BLaER1 treated with 17β-estradiol and CSF1 and Interleukin-3, amounts not matched to agents 10 nM and 100 nM (cell line): ENCODE data around the gene ERC2.

ENCODE experiments used
- H3K27ac ChIP-seq, 11 experiments: shearing (Covaris generic); formaldehyde crosslinking; 2 replicates each; pipeline ENCODE4 v1.8.1; 2022
- H3K27me3 ChIP-seq, 11 experiments: shearing (Covaris generic); formaldehyde crosslinking; 2 replicates each; pipeline ENCODE4 v1.8.1; 2022
- H3K36me3 ChIP-seq, 11 experiments: shearing (Covaris generic); formaldehyde crosslinking; 2 replicates each; pipeline ENCODE4 v1.8.1; 2022
- H3K4me1 ChIP-seq, 10 experiments: shearing (Covaris generic); formaldehyde crosslinking; 2 replicates each; pipeline ENCODE4 v1.8.1; 2022
- H3K4me2 ChIP-seq, 11 experiments: shearing (Covaris generic); formaldehyde crosslinking; 2 replicates each; pipeline ENCODE4 v1.8.1; 2022
- H3K4me3 ChIP-seq, 10 experiments: shearing (Covaris generic); formaldehyde crosslinking; 2 replicates each; pipeline ENCODE4 v1.8.1; 2022
- H3K9ac ChIP-seq, 11 experiments: shearing (Covaris generic); formaldehyde crosslinking; 2 replicates each; pipeline ENCODE4 v1.8.1; 2022
- H3K9me3 ChIP-seq, 11 experiments: shearing (Covaris generic); formaldehyde crosslinking; replicated peaks in 1 of 11; 2 replicates each; pipeline ENCODE4 v1.8.1; 2022
- H4K20me1 ChIP-seq, 11 experiments: shearing (Covaris generic); formaldehyde crosslinking; 2 replicates each; pipeline ENCODE4 v1.8.1; 2022
- Cebpa-rat ChIP-seq, 11 experiments: shearing (Covaris generic); IDR thresholded peaks; 2 replicates each; pipeline ENCODE4 v1.8.1; 2022

Gene ERC2

DNA sequence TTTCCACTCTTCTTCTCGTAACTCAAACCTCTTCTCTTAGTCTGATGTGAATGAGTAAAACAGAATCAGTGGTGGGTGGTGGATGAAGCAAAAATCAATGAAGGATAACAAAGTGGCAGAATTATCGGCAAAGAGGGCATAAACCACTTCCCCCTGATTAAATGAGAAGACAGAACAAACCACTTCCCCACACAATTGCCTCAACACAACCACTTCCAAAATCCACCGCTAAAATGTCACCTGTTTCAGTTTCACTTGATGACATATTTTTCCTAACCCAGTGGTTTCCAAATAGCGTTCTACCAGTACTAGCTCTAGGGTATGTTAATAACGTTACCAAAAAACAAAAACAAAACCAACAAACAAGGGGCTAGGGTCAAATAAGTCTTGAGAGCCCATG is 502.5 kb downstream of the ERC2 start:
- peak overlapping the region; percentile 28 to 81 (median 53); a peak in 21 of 22 replicates for H3K4me2 ChIP-seq
- H3K4me3 ChIP-seq, result no peak overlapping the region
- peaks cover 11 to 17% (median 15%) of the 10 kb centered on the region in 10 experiments for H3K4me1 ChIP-seq
- H3K27ac ChIP-seq, result no peak overlapping the region
- H4K20me1 ChIP-seq, result peaks cover 0 to 4% (median 0%) of the 10 kb centered on the region in 11 experiments; a peak in 1 of 22 replicates
- H3K9me3 ChIP-seq, result peaks cover 0 to 4% (median 0%) of the 10 kb centered on the region in 11 experiments; a peak in 1 of 22 replicates
- H3K9ac ChIP-seq, result no peak overlapping the region
- H3K36me3 ChIP-seq, result no peaks in the 10 kb centered on the region
- peaks cover 0 to 63% (median 19%) of the 10 kb centered on the region in 11 experiments; a peak in 13 of 22 replicates for H3K27me3 ChIP-seq
- peak in 2 of 11 experiments; percentile 57 to 62; a peak in 2 of 22 replicates for TF ChIP-seq Cebpa-rat (IDR thresholded peaks at IDR 0.05)

- no peak overlapping the region for H3K27ac ChIP-seq
Measured at GRCh38 chr3:55964491-55964985, 503.7 kb downstream of the ERC2 start.

GRCh38 chr3:55963601-55964000 is 504.7 kb downstream of the ERC2 start:
- Histone ChIP-seq H3K9me3 (peaks cover 0 to 4% (median 0%) of the 10 kb centered on the region in 11 experiments; a peak in 5 of 22 replicates), H3K4me3 (no peak overlapping the region), H3K4me1 (peaks cover 11 to 17% (median 15%) of the 10 kb centered on the region in 10 experiments), H3K36me3 (no peaks in the 10 kb centered on the region), H3K27me3 (peaks cover 0 to 52% (median 19%) of the 10 kb centered on the region in 11 experiments; a peak in 12 of 22 replicates), H3K9ac (no peak overlapping the region), H4K20me1 (peaks cover 0 to 4% (median 0%) of the 10 kb centered on the region in 11 experiments; a peak in 2 of 22 replicates), H3K4me2 (no peak overlapping the region), H3K27ac (no peak overlapping the region)
- no peak for TF ChIP-seq Cebpa-rat (IDR thresholded peaks at IDR 0.05)

More at GRCh38 chr3:55964491-55964985, 503.7 kb downstream of the ERC2 start:
- H3K4me1 ChIP-seq, result peaks cover 11 to 17% (median 15%) of the 10 kb centered on the region in 10 experiments
- peaks cover 0 to 62% (median 19%) of the 10 kb centered on the region in 11 experiments; a peak in 13 of 22 replicates for H3K27me3 ChIP-seq
- peaks cover 0 to 4% (median 0%) of the 10 kb centered on the region in 11 experiments; a peak in 1 of 22 replicates for H3K9me3 ChIP-seq
- no peak for TF ChIP-seq Cebpa-rat (IDR thresholded peaks at IDR 0.05)
- H3K9ac ChIP-seq, result no peak overlapping the region
- H4K20me1 ChIP-seq, result peaks cover 0 to 4% (median 0%) of the 10 kb centered on the region in 11 experiments; a peak in 2 of 22 replicates
- H3K4me3 ChIP-seq, result no peak overlapping the region
- peak overlapping the region in 9 of 11 experiments; percentile 29 to 68 (median 53); a peak in 15 of 22 replicates for H3K4me2 ChIP-seq
- no peaks in the 10 kb centered on the region for H3K36me3 ChIP-seq

GRCh38 chr3:55959471-55960080 is 508.7 kb downstream of the ERC2 start:
- no peak overlapping the region for H3K4me2 ChIP-seq
- TF ChIP-seq Cebpa-rat (IDR thresholded peaks at IDR 0.05), result no peak
- peaks cover 0 to 26% (median 9%) of the 10 kb centered on the region in 11 experiments; a peak in 9 of 22 replicates for H3K27me3 ChIP-seq
- H3K36me3 ChIP-seq, result no peaks in the 10 kb centered on the region
- H3K4me1 ChIP-seq, result peaks cover 0 to 2% (median 0%) of the 10 kb centered on the region in 10 experiments; a peak in 1 of 20 replicates
- H3K9ac ChIP-seq, result no peak overlapping the region
- H3K9me3 ChIP-seq, result peaks cover 0 to 17% (median 7%) of the 10 kb centered on the region in 11 experiments; a peak in 7 of 22 replicates
- no peak overlapping the region for H3K27ac ChIP-seq
- no peaks in the 10 kb centered on the region; a peak in 2 of 22 replicates for H4K20me1 ChIP-seq
- H3K4me3 ChIP-seq, result no peak overlapping the region

DNA sequence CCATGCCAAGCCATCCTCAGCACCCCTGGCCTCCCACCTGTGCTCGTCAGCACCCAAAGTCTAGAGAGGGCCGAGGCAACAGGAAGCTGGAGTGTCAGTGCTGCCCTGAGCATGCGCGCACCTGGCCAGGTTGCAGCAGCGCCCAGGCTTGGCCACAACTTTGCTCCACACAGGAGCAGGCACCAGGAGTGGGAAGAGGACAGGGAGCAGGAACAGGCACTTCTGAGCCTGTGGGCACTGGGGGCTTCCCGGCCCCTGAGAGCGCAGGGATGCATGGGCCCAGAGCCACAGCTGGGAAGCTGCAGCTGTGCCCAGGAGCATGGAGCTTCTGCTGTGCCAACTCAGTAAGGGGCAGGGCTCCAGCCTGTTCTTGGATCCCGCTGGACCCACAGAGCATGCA is 509.7 kb downstream of the ERC2 start:
- Histone ChIP-seq H3K4me3 (no peak overlapping the region), H3K27me3 (peaks cover 0 to 19% (median 7%) of the 10 kb centered on the region in 11 experiments; a peak in 8 of 22 replicates), H3K9ac (no peak overlapping the region), H4K20me1 (no peaks in the 10 kb centered on the region; a peak in 2 of 22 replicates), H3K4me1 (no peaks in the 10 kb centered on the region), H3K4me2 (no peak overlapping the region), H3K27ac (no peak overlapping the region), H3K9me3 (peaks cover 0 to 17% (median 7%) of the 10 kb centered on the region in 11 experiments; a peak in 7 of 22 replicates), H3K36me3 (no peaks in the 10 kb centered on the region)
- no peak for TF ChIP-seq Cebpa-rat (IDR thresholded peaks at IDR 0.05)

DNA sequence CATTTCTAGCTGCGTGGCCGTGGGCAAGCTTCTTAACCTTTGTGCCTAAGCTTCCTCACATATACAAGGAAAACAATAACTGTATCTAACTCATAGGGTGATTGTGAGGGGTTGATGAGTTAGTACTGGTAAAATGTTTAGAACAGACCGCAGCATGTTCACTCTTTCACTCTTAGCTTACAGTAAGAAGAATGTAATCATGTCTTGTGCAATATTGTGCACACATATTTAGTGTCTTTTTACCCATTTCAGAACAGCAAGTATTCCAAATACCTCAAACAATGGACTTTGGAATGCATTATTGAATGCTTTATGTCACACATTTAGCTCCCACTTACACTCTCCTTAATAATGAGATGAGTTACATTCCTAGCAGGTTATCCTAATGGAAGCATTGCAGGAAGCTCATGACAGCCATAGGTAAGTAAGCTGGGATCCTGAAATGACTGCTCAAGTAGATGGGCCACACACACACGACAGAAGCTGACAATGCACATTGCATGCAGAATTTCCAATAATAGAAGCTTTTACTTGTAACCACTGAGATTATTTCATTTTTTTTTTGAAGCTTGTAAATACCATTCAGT is 512.3 kb downstream of the ERC2 start:
- TF ChIP-seq Cebpa-rat (IDR thresholded peaks at IDR 0.05), result no peak
- no peaks in the 10 kb centered on the region for H3K36me3 ChIP-seq
- H3K9ac ChIP-seq, result no peak overlapping the region
- no peak overlapping the region for H3K27ac ChIP-seq
- no peaks in the 10 kb centered on the region for H3K4me1 ChIP-seq
- no peak overlapping the region for H3K4me2 ChIP-seq
- no peak overlapping the region for H3K4me3 ChIP-seq
- no peaks in the 10 kb centered on the region; a peak in 1 of 22 replicates for H3K27me3 ChIP-seq
- peaks cover 0 to 17% (median 7%) of the 10 kb centered on the region in 11 experiments; a peak in 7 of 22 replicates for H3K9me3 ChIP-seq
- H4K20me1 ChIP-seq, result no peaks in the 10 kb centered on the region; a peak in 1 of 22 replicates

DNA sequence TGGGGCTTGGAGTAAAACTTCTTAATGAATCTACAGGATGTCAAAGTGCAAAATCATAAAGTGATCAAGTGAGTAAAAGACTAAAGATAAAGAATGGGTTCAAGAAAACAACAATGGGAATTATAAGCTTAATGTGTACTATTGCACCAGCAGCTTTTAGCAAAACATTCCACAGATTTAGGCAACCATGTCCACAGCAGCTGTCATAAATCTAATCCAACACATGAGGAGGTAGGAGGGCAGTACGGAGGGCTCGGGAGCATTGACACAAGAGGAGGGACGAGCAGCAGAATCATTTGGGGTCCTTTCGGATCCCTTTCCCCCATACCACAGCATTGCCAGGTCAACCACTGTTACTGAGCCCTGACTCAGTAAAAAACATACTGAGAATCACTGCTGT is 516.9 kb downstream of the ERC2 start:
- Histone ChIP-seq H3K4me2 (no peak overlapping the region), H3K9ac (no peak overlapping the region), H3K4me1 (no peaks in the 10 kb centered on the region), H3K27me3 (no peaks in the 10 kb centered on the region; a peak in 1 of 22 replicates), H4K20me1 (no peaks in the 10 kb centered on the region), H3K9me3 (no peaks in the 10 kb centered on the region), H3K4me3 (no peak overlapping the region), H3K27ac (no peak overlapping the region), H3K36me3 (no peaks in the 10 kb centered on the region)
- no peak for TF ChIP-seq Cebpa-rat (IDR thresholded peaks at IDR 0.05)

GRCh38 chr3:55947406-55947805 is 520.9 kb downstream of the ERC2 start:
- Histone ChIP-seq H3K4me3 (no peak overlapping the region), H3K4me2 (no peak overlapping the region), H3K36me3 (no peaks in the 10 kb centered on the region), H3K27ac (no peak overlapping the region), H4K20me1 (no peaks in the 10 kb centered on the region), H3K27me3 (no peaks in the 10 kb centered on the region), H3K4me1 (no peaks in the 10 kb centered on the region), H3K9ac (no peak overlapping the region), H3K9me3 (no peaks in the 10 kb centered on the region)
- TF ChIP-seq Cebpa-rat (IDR thresholded peaks at IDR 0.05), result no peak

GRCh38 chr3:55946574-55947160 is 521.6 kb downstream of the ERC2 start:
- no peak overlapping the region for H3K27ac ChIP-seq
- no peaks in the 10 kb centered on the region for H3K9me3 ChIP-seq
- no peaks in the 10 kb centered on the region for H3K36me3 ChIP-seq
- H3K4me3 ChIP-seq, result no peak overlapping the region
- no peak overlapping the region for H3K4me2 ChIP-seq
- no peaks in the 10 kb centered on the region for H3K4me1 ChIP-seq
- H3K27me3 ChIP-seq, result no peaks in the 10 kb centered on the region
- TF ChIP-seq Cebpa-rat (IDR thresholded peaks at IDR 0.05), result no peak
- H4K20me1 ChIP-seq, result no peaks in the 10 kb centered on the region
- H3K9ac ChIP-seq, result no peak overlapping the region
